ENCODE results near the gene VPREB1. TPM values are rescaled to one million over a fixed set of nuclear protein-coding genes. Genes with fewer than 3 reads are reported as not detected.
"Not testable (repeated sequence)": the region's sequence is repeated elsewhere in the genome, so short reads cannot be mapped to it uniquely, and the experiment has no call there.

VPREB1 gene
- total and polyA plus RNA-seq, 2 experiments from 2014 or later, result not detected

DNA sequence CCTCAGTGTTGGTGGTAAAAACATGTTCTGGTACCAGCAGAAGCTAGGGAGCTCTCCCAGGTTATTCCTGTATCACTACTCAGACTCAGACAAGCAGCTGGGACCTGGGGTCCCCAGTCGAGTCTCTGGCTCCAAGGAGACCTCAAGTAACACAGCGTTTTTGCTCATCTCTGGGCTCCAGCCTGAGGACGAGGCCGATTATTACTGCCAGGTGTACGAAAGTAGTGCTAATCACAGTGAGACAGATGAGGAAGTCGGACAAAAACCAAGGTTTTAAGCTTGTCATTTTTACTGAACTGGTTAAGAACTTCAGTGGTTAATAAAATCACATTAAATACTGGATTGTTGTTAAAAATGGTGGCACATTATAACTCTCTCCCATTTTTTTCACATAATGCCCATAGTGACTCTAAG is 42.6 kb upstream of the VPREB1 start:
- Histone ChIP-seq H3K36me3 (no peaks in the 10 kb centered on the region), H3K9me3 (ENCODE audit: low read depth) (no peaks in the 10 kb centered on the region), H3K27ac (no peak overlapping the region), H3K27me3 (peaks cover 96% of the 10 kb centered on the region), H3K4me1 (ENCODE audit: low read depth) (no peaks in the 10 kb centered on the region), H3K4me3 (no peak overlapping the region)
- TF ChIP-seq, protein P1, sequence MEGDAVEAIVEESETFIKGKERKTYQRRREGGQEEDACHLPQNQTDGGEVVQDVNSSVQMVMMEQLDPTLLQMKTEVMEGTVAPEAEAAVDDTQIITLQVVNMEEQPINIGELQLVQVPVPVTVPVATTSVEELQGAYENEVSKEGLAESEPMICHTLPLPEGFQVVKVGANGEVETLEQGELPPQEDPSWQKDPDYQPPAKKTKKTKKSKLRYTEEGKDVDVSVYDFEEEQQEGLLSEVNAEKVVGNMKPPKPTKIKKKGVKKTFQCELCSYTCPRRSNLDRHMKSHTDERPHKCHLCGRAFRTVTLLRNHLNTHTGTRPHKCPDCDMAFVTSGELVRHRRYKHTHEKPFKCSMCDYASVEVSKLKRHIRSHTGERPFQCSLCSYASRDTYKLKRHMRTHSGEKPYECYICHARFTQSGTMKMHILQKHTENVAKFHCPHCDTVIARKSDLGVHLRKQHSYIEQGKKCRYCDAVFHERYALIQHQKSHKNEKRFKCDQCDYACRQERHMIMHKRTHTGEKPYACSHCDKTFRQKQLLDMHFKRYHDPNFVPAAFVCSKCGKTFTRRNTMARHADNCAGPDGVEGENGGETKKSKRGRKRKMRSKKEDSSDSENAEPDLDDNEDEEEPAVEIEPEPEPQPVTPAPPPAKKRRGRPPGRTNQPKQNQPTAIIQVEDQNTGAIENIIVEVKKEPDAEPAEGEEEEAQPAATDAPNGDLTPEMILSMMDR (IDR thresholded peaks at IDR 0.05; ENCODE audit: low read depth, low read length), result no peak
- no peak for DNase-seq (ENCODE audit: low read depth in 1 of 2, low spot score in 1 of 2)

DNA sequence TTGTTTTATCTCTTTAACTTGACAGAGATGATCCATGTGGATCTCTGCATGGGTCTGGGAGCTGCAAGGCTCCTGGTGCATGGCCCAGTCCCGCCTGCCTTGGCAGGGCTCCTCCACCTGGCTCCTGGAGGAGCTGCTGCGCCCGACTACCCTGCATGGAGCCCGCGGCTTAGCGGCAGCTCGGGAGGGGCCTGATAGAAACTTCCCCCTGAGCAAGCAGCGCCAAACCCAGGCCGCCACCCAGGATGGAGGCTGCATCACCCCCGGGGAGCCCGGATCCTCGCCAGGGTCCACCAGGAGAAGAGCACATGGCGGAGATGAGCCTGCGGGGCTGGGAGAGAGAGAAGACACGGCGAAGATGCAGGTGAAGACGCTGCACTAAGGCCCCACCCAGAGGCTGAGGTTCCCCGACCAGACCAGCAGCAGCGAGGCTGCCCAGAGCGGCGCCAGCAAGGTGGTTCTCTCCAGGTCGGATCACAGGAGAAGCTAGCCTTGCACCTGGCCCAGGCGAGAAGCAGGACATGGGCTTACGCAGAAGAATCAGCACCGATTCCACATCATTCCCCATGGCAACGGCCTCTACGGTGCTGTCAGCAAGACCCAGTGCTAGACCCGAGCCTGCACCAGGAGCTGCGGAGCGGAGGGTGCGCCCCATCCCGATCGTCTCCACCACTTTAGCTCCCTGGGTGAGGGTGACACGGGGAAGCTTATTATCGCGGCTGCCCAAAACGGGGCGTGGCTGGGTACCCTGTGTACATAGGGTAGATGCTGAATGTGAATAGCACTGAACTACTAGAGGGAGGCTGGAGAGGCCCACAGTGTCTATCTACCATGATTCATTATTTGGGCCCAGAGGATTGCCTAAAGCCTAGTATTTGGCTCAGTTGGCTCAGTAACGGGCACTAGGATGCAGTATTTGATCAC is 41.3 kb upstream of the VPREB1 start:
- no peak overlapping the region for H3K27ac ChIP-seq
- peaks cover 94% of the 10 kb centered on the region for H3K27me3 ChIP-seq
- no peaks in the 10 kb centered on the region for H3K4me1 ChIP-seq (ENCODE audit: low read depth)
- TF ChIP-seq, protein P1 (IDR thresholded peaks at IDR 0.05; ENCODE audit: low read depth, low read length), result no peak
- no peak for DNase-seq (ENCODE audit: low read depth in 1 of 2, low spot score in 1 of 2)
- no peaks in the 10 kb centered on the region for H3K9me3 ChIP-seq (ENCODE audit: low read depth)
- no peaks in the 10 kb centered on the region for H3K36me3 ChIP-seq
- H3K4me3 ChIP-seq, result no peak overlapping the region

DNA sequence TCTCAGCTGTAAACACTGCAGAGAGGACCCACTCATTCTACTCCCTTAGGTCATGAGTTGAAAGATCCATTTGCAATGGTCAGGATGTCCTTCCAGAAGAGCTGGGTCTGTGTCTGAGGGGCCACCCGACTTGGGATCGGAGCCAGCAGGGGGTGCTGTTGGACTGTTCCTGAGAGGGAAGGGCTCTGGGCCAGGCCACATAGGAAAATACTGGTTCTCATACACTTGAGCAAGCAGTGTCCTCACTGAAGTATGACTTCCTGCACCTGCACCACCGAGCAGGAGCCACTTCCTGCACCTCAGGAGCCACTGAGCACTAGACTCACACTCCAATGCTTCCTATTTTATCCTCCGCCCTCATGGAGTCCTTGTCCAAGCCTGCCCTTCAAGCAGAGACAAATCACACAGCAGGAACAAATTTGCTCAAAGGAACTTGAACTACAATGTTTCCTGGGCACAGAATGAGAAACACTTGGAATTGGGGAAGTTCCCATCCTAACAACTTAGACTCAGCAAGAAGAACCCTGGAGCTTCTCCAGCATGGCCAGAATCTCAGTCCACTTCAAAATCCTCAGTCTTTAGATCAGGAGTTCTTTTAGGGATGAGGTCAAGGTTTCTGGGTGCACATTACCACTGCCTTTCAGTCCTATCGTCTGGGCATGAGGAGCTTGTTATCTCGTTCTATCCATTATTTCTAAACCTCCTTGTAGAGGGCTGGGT is 36.6 kb upstream of the VPREB1 start:
- TF ChIP-seq, protein P1 (IDR thresholded peaks at IDR 0.05; ENCODE audit: low read depth, low read length), result peak; percentile 76

DNA sequence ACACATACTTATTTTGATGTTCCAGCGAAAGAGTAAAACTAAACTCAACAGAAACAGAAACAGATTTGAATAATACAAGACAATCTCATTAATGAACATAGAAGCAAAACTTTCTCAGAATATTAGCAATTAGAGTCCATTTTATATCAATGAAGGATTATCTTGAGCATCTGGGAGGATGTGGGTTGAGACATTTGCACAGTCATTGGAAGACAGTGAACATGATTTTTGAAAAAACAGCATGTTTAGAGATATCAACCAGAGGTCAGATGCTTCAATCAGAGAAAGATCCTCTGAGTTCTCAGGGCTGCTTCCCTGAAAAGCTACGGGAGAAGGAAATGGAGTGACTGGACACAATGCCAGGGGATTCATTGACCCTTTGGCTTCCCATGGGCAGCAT is 35.9 kb upstream of the VPREB1 start:
- Histone ChIP-seq H3K27ac (no peak overlapping the region), H3K4me3 (no peak overlapping the region), H3K36me3 (no peaks in the 10 kb centered on the region), H3K27me3 (peaks cover 88% of the 10 kb centered on the region), H3K4me1 (ENCODE audit: low read depth) (no peaks in the 10 kb centered on the region), H3K9me3 (ENCODE audit: low read depth) (no peaks in the 10 kb centered on the region)
- no peak for DNase-seq (ENCODE audit: low read depth in 1 of 2, low spot score in 1 of 2)
- TF ChIP-seq, protein P1 (IDR thresholded peaks at IDR 0.05; ENCODE audit: low read depth, low read length), result no peak

More for the DNA sequence above, 36.6 kb upstream of the VPREB1 start:
- Histone ChIP-seq H3K27me3 (peaks cover 88% of the 10 kb centered on the region), H3K27ac (no peak overlapping the region), H3K4me1 (ENCODE audit: low read depth) (no peaks in the 10 kb centered on the region), H3K36me3 (no peaks in the 10 kb centered on the region), H3K9me3 (ENCODE audit: low read depth) (no peaks in the 10 kb centered on the region), H3K4me3 (no peak overlapping the region)
- DNase-seq (ENCODE audit: low read depth in 1 of 2, low spot score in 1 of 2), result peak; percentile 78 to 82

DNA sequence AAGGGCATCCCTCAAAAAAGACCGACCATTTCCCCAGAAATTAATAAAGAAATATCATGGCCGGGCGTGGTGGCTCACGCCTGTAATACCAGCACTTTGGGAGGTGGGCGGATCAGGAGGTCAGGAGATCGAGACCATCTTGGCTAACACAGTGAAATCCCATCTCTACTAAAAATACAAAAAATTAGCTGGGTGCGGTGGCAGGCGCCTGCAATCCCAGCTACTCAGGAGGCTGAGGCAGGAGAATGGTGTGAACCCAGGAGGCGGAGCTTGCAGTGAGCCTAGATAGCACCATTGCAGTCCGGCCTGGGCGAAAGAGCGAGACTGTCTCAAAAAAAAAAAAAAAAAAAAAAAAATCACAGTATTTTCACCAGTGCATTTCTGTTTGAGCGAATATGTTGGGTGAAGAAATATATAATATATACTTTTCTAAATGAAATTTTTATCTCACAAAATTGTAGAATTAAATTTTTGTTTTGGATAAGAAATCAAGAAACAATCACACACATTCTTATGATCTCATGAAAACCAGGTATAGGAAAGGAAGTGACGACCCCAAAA is 35.4 kb upstream of the VPREB1 start:
- not testable (repeated sequence) for H3K4me1 ChIP-seq (ENCODE audit: low read depth); H3K36me3 ChIP-seq; H3K4me3 ChIP-seq; H3K9me3 ChIP-seq (ENCODE audit: low read depth); DNase-seq (ENCODE audit: low read depth in 1 of 2, low spot score in 1 of 2); H3K27ac ChIP-seq
- peaks cover 89% of the 10 kb centered on the region for H3K27me3 ChIP-seq
